ENCODE measurements around the gene ZSCAN21.

ZSCAN21 gene

GRCh38 chr7:100017875-100018274 is 31.7 kb upstream of the ZSCAN21 start:
- DNase-seq (ENCODE audit: low read depth), result no peak

DNA sequence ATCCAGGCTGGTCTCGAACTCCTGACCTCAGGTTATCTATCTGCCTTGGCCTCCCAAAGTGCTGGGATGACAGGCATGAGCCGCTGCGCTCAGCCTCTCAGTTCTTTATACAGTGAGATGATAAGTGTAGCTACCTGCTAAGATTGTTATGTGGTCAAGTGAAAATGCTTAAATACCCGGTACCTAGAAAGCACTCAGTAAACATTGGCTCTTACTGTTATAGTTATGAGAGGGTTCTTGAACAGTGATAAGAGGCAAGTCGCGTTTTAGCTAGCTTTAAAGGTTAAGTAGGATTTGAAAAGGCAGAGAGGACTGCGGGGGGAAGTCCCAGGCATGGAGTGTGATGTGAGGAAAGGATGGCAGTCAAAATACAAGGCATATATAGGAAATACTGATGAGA is 29.7 kb upstream of the ZSCAN21 start:
- TF ChIP-seq CTCF (conservative IDR thresholded peaks at IDR 0.05; ENCODE audit: low read depth, low read length), result no peak
- DNase-seq (ENCODE audit: low read depth), result no peak
- H3K4me3 ChIP-seq (ENCODE audit: low read length), result no peak overlapping the region

More at GRCh38 chr7:100017875-100018274, 31.7 kb upstream of the ZSCAN21 start:
- H3K4me3 ChIP-seq (ENCODE audit: low read length), result no peak overlapping the region
- no peak for TF ChIP-seq CTCF (conservative IDR thresholded peaks at IDR 0.05; ENCODE audit: low read depth, low read length)

DNA sequence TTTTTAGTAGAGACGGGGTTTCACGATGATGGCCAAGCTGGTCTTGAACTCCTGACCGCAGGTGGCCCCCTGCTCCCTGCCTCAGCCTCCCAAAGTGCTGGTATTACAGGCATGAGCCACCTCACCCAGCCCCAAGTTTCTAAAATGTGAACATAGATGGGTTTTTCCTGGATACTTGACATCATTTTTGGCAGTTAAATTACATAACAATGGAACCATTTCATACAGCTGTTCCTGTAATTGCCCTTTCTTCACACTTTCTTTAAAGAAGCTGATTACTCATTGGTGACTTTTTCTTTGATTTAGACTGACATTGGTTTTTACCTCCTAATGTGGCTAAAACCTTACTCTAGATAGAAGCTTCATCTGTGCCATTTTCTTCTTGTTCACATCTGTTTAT is 28.3 kb upstream of the ZSCAN21 start:
- H3K4me3 ChIP-seq (ENCODE audit: low read length), result no peak overlapping the region
- no peak for DNase-seq (ENCODE audit: low read depth)
- no peak for TF ChIP-seq CTCF (conservative IDR thresholded peaks at IDR 0.05; ENCODE audit: low read depth, low read length)

DNA sequence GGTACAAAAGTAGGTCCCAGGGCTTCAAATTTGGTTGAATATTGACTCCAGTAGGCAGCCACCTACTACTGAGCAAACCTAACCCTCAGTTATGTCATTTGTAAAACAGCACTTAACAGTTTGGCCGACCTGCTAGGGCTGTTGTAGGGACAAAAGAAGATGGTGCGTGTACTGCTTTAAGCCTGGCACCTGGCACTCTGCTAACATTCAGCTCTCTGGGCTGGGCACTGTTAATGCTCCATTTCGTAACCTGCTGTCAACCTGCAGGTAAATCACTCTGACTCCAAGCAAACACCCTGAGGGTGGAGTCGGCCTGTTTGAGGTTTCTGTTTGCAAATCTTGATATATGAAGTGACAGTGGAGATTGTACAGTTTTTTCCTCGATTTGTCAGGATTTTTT is 27.0 kb upstream of the ZSCAN21 start:
- no peak overlapping the region for H3K4me3 ChIP-seq (ENCODE audit: low read length)
- DNase-seq (ENCODE audit: low read depth), result no peak
- no peak for TF ChIP-seq CTCF (conservative IDR thresholded peaks at IDR 0.05; ENCODE audit: low read depth, low read length)

GRCh38 chr7:100023526-100023925 is 26.0 kb upstream of the ZSCAN21 start:
- no peak for DNase-seq (ENCODE audit: low read depth)
- no peak for TF ChIP-seq CTCF (conservative IDR thresholded peaks at IDR 0.05; ENCODE audit: low read depth, low read length)
- no peak overlapping the region for H3K4me3 ChIP-seq (ENCODE audit: low read length)

GRCh38 chr7:100024020-100024619 is 25.5 kb upstream of the ZSCAN21 start:
- no peak for DNase-seq (ENCODE audit: low read depth)

More at GRCh38 chr7:100024020-100024619, 25.5 kb upstream of the ZSCAN21 start:
- no peak for TF ChIP-seq CTCF (conservative IDR thresholded peaks at IDR 0.05; ENCODE audit: low read depth, low read length)
- no peak overlapping the region for H3K4me3 ChIP-seq (ENCODE audit: low read length)
